AG04450 (cell line): ENCODE results near the gene CAMK2D. TPM values are rescaled to one million over a fixed set of nuclear protein-coding genes. Genes with fewer than 3 reads are reported as not detected.

Source experiments
- CTCF ChIA-PET: fragments of 300-600, 350-600 bp; formaldehyde crosslinking; extraction: SDS; loops from one replicate; lab custom pipeline; 2022; ENCODE audit warnings: antibody characterized with exemption, inconsistent platforms; lab: Charles Lee
- POLR2A ChIA-PET: fragments of 350-600 bp; formaldehyde crosslinking; extraction: SDS; loops from one replicate; lab custom pipeline; 2021; ENCODE audit warnings: antibody characterized with exemption, inconsistent platforms; lab: Yijun Ruan, JAX
- DNase-seq: peaks from one replicate; pipeline ENCODE4 v3.0.0-alpha.2; 2011; ENCODE audit warnings: low read depth, low spot score
- H3K27ac ChIP-seq: one replicate; pipeline ENCODE4 v1.5.1; 2012; ENCODE audit warnings: low read depth, low read length, control low read depth
- H3K27me3 ChIP-seq: one replicate; pipeline ENCODE4 v1.6.0; 2012; ENCODE audit warnings: low read length; ENCODE audit not compliant: control insufficient read depth, insufficient read depth
- H3K4me3 ChIP-seq: 2 replicates; pipeline ENCODE4 v1.5.1; 2011; ENCODE audit warnings: mild to moderate bottlenecking, low read depth, low read length, control low read depth
- H3K9me3 ChIP-seq: 2 replicates; pipeline ENCODE4 v1.5.1; 2012; ENCODE audit warnings: low read length; ENCODE audit not compliant: control insufficient read depth, insufficient read depth
- polyA plus RNA-seq: library from polyadenylated mRNA; depleted of rRNA; stranded (reverse); fragments of >200 nt; gene quantifications from 2 replicates; pipeline ENCODE4 v1.2.3, GENCODE V29; 2011
- TF ChIP-seq, protein P1 (sequence below): IDR thresholded peaks from 2 replicates; pipeline ENCODE4 v1.5.1; 2011; ENCODE audit warnings: low read depth, low read length, control low read depth, inconsistent platforms

CAMK2D gene
- polyA plus RNA-seq, 1 experiment: 105 TPM

DNA sequence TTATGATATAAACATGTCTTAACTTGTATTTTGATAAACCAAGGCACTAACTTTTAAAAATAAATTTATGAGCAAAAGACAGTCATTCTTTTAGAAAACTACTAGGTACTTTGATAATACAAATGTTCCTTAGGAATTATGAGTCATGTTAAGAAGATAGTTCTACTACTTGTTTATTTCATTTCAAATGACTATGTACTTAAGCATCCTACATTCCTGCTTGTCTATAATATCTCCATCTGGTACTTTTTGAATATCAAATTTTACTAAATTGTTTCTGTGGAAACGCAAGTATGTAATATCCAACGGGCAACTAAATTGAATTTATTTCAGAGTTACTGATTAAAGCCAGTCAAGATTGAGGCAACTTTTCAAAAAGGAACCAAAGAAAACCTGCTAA lies 61.8 kb downstream of the CAMK2D start:
- TF ChIP-seq, protein P1, sequence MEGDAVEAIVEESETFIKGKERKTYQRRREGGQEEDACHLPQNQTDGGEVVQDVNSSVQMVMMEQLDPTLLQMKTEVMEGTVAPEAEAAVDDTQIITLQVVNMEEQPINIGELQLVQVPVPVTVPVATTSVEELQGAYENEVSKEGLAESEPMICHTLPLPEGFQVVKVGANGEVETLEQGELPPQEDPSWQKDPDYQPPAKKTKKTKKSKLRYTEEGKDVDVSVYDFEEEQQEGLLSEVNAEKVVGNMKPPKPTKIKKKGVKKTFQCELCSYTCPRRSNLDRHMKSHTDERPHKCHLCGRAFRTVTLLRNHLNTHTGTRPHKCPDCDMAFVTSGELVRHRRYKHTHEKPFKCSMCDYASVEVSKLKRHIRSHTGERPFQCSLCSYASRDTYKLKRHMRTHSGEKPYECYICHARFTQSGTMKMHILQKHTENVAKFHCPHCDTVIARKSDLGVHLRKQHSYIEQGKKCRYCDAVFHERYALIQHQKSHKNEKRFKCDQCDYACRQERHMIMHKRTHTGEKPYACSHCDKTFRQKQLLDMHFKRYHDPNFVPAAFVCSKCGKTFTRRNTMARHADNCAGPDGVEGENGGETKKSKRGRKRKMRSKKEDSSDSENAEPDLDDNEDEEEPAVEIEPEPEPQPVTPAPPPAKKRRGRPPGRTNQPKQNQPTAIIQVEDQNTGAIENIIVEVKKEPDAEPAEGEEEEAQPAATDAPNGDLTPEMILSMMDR: no peak
- no peak overlapping the region for H3K27ac ChIP-seq
- DNase-seq: no peak
- POLR2A ChIA-PET: no interaction called here
- H3K9me3 ChIP-seq: no peaks in the 10 kb centered on the region
- H3K27me3 ChIP-seq: no peaks in the 10 kb centered on the region
- CTCF ChIA-PET: no interaction called here
- H3K4me3 ChIP-seq: no peak overlapping the region

DNA sequence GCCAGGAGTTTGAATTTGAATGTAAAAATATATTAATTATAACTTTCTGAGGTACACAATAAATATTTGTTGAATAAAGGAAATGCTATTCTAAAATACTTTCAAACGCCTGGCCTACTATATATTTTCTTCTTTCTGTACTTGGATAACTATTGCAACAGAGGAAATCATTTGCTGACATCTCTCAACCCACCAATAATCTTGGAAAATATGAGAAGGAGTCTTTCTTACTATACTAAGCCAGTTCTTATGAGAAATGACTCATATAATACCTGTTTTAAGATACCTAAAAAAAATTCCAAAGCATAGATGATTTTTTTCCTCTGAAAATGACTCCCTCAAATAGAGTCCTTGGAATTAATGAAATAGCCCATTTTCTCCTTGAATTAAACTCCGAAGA lies 64.1 kb downstream of the CAMK2D start:
- TF ChIP-seq, protein P1: no peak
- no peaks in the 10 kb centered on the region for H3K27me3 ChIP-seq
- H3K4me3 ChIP-seq: no peak overlapping the region
- ChIA-PET POLR2A (no interaction called here), CTCF (interaction anchor here (0.7 to 0.8 kb wide), 2 partner anchors 13 to 150 kb away, joined by 3 to 4 read pairs; no protein-coding TSS in a partner anchor)
- DNase-seq: no peak
- H3K27ac ChIP-seq: no peak overlapping the region
- H3K9me3 ChIP-seq: no peaks in the 10 kb centered on the region

- Histone ChIP-seq H3K27me3 (no peaks in the 10 kb centered on the region), H3K4me3 (no peak overlapping the region)
- CTCF ChIA-PET: interaction anchor here (1.2 kb wide), 1 partner anchor 11 kb away, joined by 5 read pairs; no protein-coding TSS in a partner anchor
These were observed 66.0 kb downstream of the CAMK2D start for GRCh38 chr4:113695328-113696169.

DNA sequence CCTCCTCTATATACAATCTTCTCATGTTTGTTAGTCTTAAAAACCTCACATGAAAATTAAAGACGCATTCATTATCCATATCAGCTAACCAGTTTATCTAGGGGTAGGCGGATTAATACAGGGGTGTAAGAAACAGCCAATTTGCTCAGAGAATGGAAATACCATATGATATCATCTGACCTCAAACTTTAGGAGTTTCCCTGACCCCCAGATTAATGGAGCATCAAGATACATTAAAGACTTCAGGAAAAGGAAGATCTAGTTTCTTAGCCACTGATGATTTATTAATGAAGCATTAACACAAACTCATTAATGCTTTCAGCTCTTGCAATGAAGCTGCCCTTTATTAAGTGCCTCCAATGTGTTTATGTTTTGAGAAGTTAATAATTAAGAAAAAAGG lies 67.5 kb downstream of the CAMK2D start:
- no peaks in the 10 kb centered on the region for H3K9me3 ChIP-seq
- POLR2A ChIA-PET: no interaction called here
- TF ChIP-seq, protein P1: no peak
- no peaks in the 10 kb centered on the region for H3K27me3 ChIP-seq
- H3K4me3 ChIP-seq: no peak overlapping the region
- H3K27ac ChIP-seq: no peak overlapping the region
- CTCF ChIA-PET: interaction anchor here (0.7 kb wide), 1 partner anchor 10 kb away, joined by 3 read pairs; no protein-coding TSS in a partner anchor
- no peak for DNase-seq

More at GRCh38 chr4:113695328-113696169, 66.0 kb downstream of the CAMK2D start:
- no peak overlapping the region for H3K27ac ChIP-seq
- POLR2A ChIA-PET: interaction anchor here (0.6 kb wide), 1 partner anchor 42 kb away, joined by 3 read pairs; no protein-coding TSS in a partner anchor
- TF ChIP-seq, protein P1: no peak
- DNase-seq: no peak
- no peaks in the 10 kb centered on the region for H3K9me3 ChIP-seq
